Glutamatergic neuron (in vitro differentiated cells): Measurements from ENCODE around the gene HMG20A. TPM values are rescaled to one million over a fixed set of nuclear protein-coding genes. Genes with fewer than 3 reads are reported as not detected.

ENCODE experiments used
- DNase-seq: peaks from one replicate; pipeline ENCODE4 v3.0.0; 2022
- H3K27ac Mint-ChIP-seq: one replicate; pipeline ENCODE4 v1.8.0; 2020; ENCODE audit warnings: mild to moderate bottlenecking, mixed read lengths, inconsistent platforms; ENCODE audit not compliant: unreplicated experiment
- H3K27me3 Mint-ChIP-seq: one replicate; pipeline ENCODE4 v1.8.0; 2020; ENCODE audit warnings: mild to moderate bottlenecking, moderate library complexity, mixed read lengths, inconsistent platforms; ENCODE audit not compliant: unreplicated experiment
- H3K36me3 Mint-ChIP-seq: one replicate; pipeline ENCODE4 v1.8.0; 2020; ENCODE audit warnings: mild to moderate bottlenecking, mixed read lengths, inconsistent platforms; ENCODE audit not compliant: unreplicated experiment
- H3K4me1 Mint-ChIP-seq: one replicate; pipeline ENCODE4 v1.8.0; 2020; ENCODE audit warnings: mild to moderate bottlenecking, low read depth, mixed read lengths, inconsistent platforms; ENCODE audit not compliant: unreplicated experiment
- H3K4me3 Mint-ChIP-seq: one replicate; pipeline ENCODE4 v1.8.0; 2020; ENCODE audit warnings: mild to moderate bottlenecking, mixed read lengths, inconsistent platforms; ENCODE audit not compliant: unreplicated experiment
- H3K9me3 Mint-ChIP-seq: one replicate; pipeline ENCODE4 v1.8.0; 2020; ENCODE audit warnings: mild to moderate bottlenecking, moderate library complexity, mixed read lengths, inconsistent platforms; ENCODE audit not compliant: unreplicated experiment
- long read RNA-seq: library from polyadenylated mRNA; unstranded; transcript quantifications from one replicate; pipeline ENCODE4 v2.0.0, GENCODE V29; 2020; ENCODE audit not compliant: unreplicated experiment
- total RNA-seq: library from RNA; stranded (reverse); fragmentation: NEBNext Ultra II Directional; extraction: Animal tissue kit (Norgen Biotek cat#: 25700); gene quantifications from one replicate; pipeline ENCODE4 v1.2.1, GENCODE V29; 2021; ENCODE audit not compliant: unreplicated experiment
- TF ChIP-seq, protein P1 (sequence below): fragments of 200-600 bp; sonication (generic); IDR thresholded peaks from one replicate; pipeline ENCODE4 v1.5.0; 2021; ENCODE audit not compliant: partially characterized antibody, unreplicated experiment

Gene HMG20A
- total RNA-seq, result 62.1 TPM
- long read RNA-seq, full-length matches to known transcripts, result 4 of 15 reads
- long read RNA-seq, partial matches to known transcripts, result 10 of 15 reads
- long read RNA-seq, other reads (novel, unspliced or antisense), result 1 of 15 reads

DNA sequence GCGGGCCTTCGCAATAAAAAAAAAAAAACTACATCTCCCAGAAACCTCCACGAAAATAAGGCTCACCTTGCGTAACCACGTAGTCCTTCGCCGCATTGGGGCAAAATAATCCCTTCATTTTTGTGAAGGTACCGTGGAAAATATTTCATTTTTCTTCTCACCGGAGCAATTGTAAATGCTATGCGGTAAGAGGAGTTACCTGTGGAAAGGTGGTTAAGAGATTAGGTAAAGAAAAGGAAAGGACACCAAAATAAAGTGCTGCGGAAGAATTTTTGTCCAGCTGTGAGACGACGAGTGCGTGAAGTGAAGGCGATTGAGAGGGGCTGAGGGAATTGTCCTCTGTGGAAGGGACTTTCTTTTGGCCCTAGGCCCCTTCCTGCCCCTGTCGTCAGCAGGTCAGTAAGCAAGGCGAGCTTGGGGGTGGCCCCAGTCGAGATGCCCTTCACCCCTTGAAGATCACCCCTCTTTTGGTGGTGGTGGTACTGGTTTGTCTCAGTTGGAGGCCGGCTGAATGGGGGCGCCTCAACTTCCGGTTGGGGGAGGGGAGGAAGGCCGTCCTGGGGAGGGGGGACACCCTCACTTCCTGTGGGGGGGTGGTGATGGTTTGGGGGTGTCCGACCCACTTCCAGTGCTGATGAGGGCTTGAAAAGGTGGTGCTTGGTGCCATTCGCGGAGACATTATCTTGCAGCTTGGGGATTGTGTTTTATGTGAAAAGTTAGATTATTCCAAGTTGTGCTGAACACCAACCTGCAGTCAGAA lies at the start of gene HMG20A:
HMG20A (plus strand) TSS at position 279 of the 760 bp plus-strand sequence. CDS start 37,520 bp downstream, outside the sequence.
- peaks cover 5% of the 10 kb centered on the region for H3K27me3 Mint-ChIP-seq
- DNase-seq, result peak; percentile 68
- peaks cover 10% of the 10 kb centered on the region for H3K9me3 Mint-ChIP-seq
- H3K36me3 Mint-ChIP-seq, result peaks cover 5% of the 10 kb centered on the region
- peak within 1 kb of the TSS; percentile 98 for H3K4me3 Mint-ChIP-seq
- peak within 1 kb of the TSS; percentile 98 for H3K27ac Mint-ChIP-seq
- TF ChIP-seq, protein P1, sequence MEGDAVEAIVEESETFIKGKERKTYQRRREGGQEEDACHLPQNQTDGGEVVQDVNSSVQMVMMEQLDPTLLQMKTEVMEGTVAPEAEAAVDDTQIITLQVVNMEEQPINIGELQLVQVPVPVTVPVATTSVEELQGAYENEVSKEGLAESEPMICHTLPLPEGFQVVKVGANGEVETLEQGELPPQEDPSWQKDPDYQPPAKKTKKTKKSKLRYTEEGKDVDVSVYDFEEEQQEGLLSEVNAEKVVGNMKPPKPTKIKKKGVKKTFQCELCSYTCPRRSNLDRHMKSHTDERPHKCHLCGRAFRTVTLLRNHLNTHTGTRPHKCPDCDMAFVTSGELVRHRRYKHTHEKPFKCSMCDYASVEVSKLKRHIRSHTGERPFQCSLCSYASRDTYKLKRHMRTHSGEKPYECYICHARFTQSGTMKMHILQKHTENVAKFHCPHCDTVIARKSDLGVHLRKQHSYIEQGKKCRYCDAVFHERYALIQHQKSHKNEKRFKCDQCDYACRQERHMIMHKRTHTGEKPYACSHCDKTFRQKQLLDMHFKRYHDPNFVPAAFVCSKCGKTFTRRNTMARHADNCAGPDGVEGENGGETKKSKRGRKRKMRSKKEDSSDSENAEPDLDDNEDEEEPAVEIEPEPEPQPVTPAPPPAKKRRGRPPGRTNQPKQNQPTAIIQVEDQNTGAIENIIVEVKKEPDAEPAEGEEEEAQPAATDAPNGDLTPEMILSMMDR, result no peak
- H3K4me1 Mint-ChIP-seq, result peaks cover 29% of the 10 kb centered on the region

DNA sequence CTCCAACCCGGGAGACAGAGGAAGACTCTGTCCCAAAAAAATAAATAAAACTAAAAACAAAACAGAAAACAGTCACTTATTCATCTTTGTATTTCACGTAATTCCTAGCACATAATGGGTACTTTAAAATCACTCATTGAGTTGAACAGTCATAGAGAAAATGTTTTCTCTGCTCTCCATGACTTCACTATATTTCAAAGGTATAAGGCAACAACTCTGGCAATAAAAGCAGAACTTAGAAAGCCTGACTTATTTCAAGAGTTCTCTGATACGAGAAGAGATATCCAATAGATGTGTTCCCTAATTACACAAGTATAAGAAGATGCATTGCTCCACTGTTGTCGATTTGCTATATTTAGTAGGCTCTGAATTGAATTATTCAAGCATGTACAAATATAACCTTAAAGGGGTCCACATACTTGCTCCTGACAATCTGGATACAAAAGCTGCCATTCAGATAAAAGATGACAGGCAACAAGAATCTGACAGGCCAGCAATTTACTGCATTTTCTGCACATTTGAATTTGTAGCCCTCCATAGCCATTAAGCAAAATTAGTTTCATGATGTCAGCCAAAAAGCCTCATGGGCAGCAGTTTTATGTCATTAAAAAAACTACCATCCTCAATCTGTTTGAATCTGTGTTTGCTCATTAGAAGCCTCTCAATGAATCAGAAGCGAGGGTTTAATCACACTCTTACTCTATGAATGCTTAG lies 48.7 kb upstream of the HMG20A start:
- H3K36me3 Mint-ChIP-seq, result peaks cover 5% of the 10 kb centered on the region
- peaks cover 1% of the 10 kb centered on the region for H3K27me3 Mint-ChIP-seq
- H3K4me3 Mint-ChIP-seq, result no peak overlapping the region
- DNase-seq, result no peak
- TF ChIP-seq, protein P1, result no peak
- H3K27ac Mint-ChIP-seq, result no peak overlapping the region
- H3K4me1 Mint-ChIP-seq, result no peaks in the 10 kb centered on the region
- no peaks in the 10 kb centered on the region for H3K9me3 Mint-ChIP-seq

GRCh38 chr15:77373441-77373840 lies 47.2 kb upstream of the HMG20A start:
- Mint-ChIP-seq H3K27ac (no peak overlapping the region), H3K4me3 (no peak overlapping the region), H3K9me3 (no peaks in the 10 kb centered on the region), H3K36me3 (peaks cover 5% of the 10 kb centered on the region), H3K27me3 (peaks cover 1% of the 10 kb centered on the region), H3K4me1 (no peaks in the 10 kb centered on the region)
- TF ChIP-seq, protein P1, result no peak
- no peak for DNase-seq

DNA sequence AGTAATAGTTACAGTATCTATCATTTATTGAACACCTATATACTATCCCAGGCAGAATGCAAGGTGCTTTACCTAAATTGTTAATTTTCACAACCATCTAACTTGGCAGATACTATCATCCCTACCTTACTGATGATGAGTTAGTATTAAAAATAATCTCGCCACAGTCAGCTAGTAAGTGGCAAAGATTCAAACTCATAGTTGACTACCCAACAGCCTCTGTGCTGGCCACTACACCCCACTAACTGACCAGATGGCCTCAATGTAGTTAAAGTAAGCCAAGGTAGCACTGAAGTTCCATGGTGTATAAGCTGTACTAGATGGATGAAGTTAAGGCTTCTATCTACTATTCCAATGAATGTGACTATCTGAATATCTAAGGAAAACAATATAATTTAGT lies 45.6 kb upstream of the HMG20A start:
- Mint-ChIP-seq H3K4me1 (peaks cover 4% of the 10 kb centered on the region), H3K4me3 (no peak overlapping the region), H3K36me3 (peaks cover 5% of the 10 kb centered on the region), H3K27ac (no peak overlapping the region), H3K27me3 (peaks cover 1% of the 10 kb centered on the region), H3K9me3 (peaks cover 1% of the 10 kb centered on the region)
- TF ChIP-seq, protein P1, result no peak
- no peak for DNase-seq
